ENCODE results near the gene RTP3.
A peak's percentile ranks its signal among the peaks of the same experiment; 100 is the strongest.

RTP3 gene

GRCh38 chr3:46539443-46540005 lies 41.7 kb downstream of the RTP3 start:
- Histone ChIP-seq H3K27ac (ENCODE audit: low read depth, low read length) (peak overlapping the region; percentile 100), H3K9me2 (replicated peaks; ENCODE audit: insufficient read depth, low read length) (no peaks in the 10 kb centered on the region), H3K9me3 (ENCODE audit: insufficient read depth, low read length) (no peaks in the 10 kb centered on the region), H3K36me3 (ENCODE audit: low read length) (no peaks in the 10 kb centered on the region), H3F3A (ENCODE audit: insufficient read depth) (peaks cover 53% of the 10 kb centered on the region), H4K20me1 (ENCODE audit: low read depth, low read length) (no peaks in the 10 kb centered on the region), H3K4me3 (ENCODE audit: insufficient read depth, low read length, poor library complexity, severe bottlenecking) (peak overlapping the region; percentile 43), H3K79me2 (ENCODE audit: insufficient read depth, low read length) (no peaks in the 10 kb centered on the region), H3K4me2 (ENCODE audit: low read depth, low read length, poor library complexity, severe bottlenecking) (peak overlapping the region; percentile 84), H3K9ac (ENCODE audit: low read length) (peak overlapping the region; percentile 73), H2AFZ (ENCODE audit: low read depth, low read length, severe bottlenecking) (no peak overlapping the region), H3K27me3 (ENCODE audit: low read length) (no peaks in the 10 kb centered on the region)
- no peak for TF ChIP-seq EZH2phosphoT487 (conservative IDR thresholded peaks at IDR 0.05; ENCODE audit: low read length)
- TF ChIP-seq CTCF (IDR thresholded peaks at IDR 0.05; ENCODE audit: insufficient read depth, low read length, poor library complexity, severe bottlenecking), result no peak

- H3K4me3 ChIP-seq (ENCODE audit: insufficient read depth, low read length, poor library complexity, severe bottlenecking), result no peak overlapping the region
- peaks cover 48% of the 10 kb centered on the region for H3F3A ChIP-seq (ENCODE audit: insufficient read depth)
- H3K27me3 ChIP-seq (ENCODE audit: low read length), result no peaks in the 10 kb centered on the region
- H3K9ac ChIP-seq (ENCODE audit: low read length), result peak overlapping the region; percentile 73
- no peaks in the 10 kb centered on the region for H3K79me2 ChIP-seq (ENCODE audit: insufficient read depth, low read length)
- H3K27ac ChIP-seq (ENCODE audit: low read depth, low read length), result peak overlapping the region; percentile 100
- no peaks in the 10 kb centered on the region for H3K9me3 ChIP-seq (ENCODE audit: insufficient read depth, low read length)
- no peak overlapping the region for H2AFZ ChIP-seq (ENCODE audit: low read depth, low read length, severe bottlenecking)
- no peak for TF ChIP-seq EZH2phosphoT487 (conservative IDR thresholded peaks at IDR 0.05; ENCODE audit: low read length)
- no peak for TF ChIP-seq CTCF (IDR thresholded peaks at IDR 0.05; ENCODE audit: insufficient read depth, low read length, poor library complexity, severe bottlenecking)
- no peaks in the 10 kb centered on the region for H4K20me1 ChIP-seq (ENCODE audit: low read depth, low read length)
- no peaks in the 10 kb centered on the region for H3K36me3 ChIP-seq (ENCODE audit: low read length)
- H3K4me2 ChIP-seq (ENCODE audit: low read depth, low read length, poor library complexity, severe bottlenecking), result peak overlapping the region; percentile 84
- H3K9me2 ChIP-seq (replicated peaks; ENCODE audit: insufficient read depth, low read length), result no peaks in the 10 kb centered on the region
Measured at GRCh38 chr3:46540550-46540949, 42.8 kb downstream of the RTP3 start.

- H3K36me3 ChIP-seq (ENCODE audit: low read length), result no peaks in the 10 kb centered on the region
- no peak for TF ChIP-seq EZH2phosphoT487 (conservative IDR thresholded peaks at IDR 0.05; ENCODE audit: low read length)
- TF ChIP-seq CTCF (IDR thresholded peaks at IDR 0.05; ENCODE audit: insufficient read depth, low read length, poor library complexity, severe bottlenecking), result no peak
- peak overlapping the region; percentile 37 for H3K9ac ChIP-seq (ENCODE audit: low read length)
- H3K9me2 ChIP-seq (replicated peaks; ENCODE audit: insufficient read depth, low read length), result no peaks in the 10 kb centered on the region
- H2AFZ ChIP-seq (ENCODE audit: low read depth, low read length, severe bottlenecking), result no peak overlapping the region
- H3K27me3 ChIP-seq (ENCODE audit: low read length), result no peaks in the 10 kb centered on the region
- H3K79me2 ChIP-seq (ENCODE audit: insufficient read depth, low read length), result no peaks in the 10 kb centered on the region
- peak overlapping the region; percentile 36 for H3K4me2 ChIP-seq (ENCODE audit: low read depth, low read length, poor library complexity, severe bottlenecking)
- H3K27ac ChIP-seq (ENCODE audit: low read depth, low read length), result peak overlapping the region; percentile 77
- H3K9me3 ChIP-seq (ENCODE audit: insufficient read depth, low read length), result no peaks in the 10 kb centered on the region
- H3K4me3 ChIP-seq (ENCODE audit: insufficient read depth, low read length, poor library complexity, severe bottlenecking), result no peak overlapping the region
- H4K20me1 ChIP-seq (ENCODE audit: low read depth, low read length), result no peaks in the 10 kb centered on the region
- H3F3A ChIP-seq (ENCODE audit: insufficient read depth), result peaks cover 60% of the 10 kb centered on the region
Measured at GRCh38 chr3:46541835-46542234, 44.1 kb downstream of the RTP3 start.

All from SU-DHL-6 (cell line).